ENCODE results near the gene KRTAP10-12.

GRCh38 chr21:44658913-44659595 lies 37.9 kb upstream of the KRTAP10-12 start:
- no peak for TF ChIP-seq SP1 (IDR thresholded peaks at IDR 0.05; ENCODE audit: low read depth)
- no peak for TF ChIP-seq CTCF (IDR thresholded peaks at IDR 0.05 in 2 of 3, conservative IDR thresholded peaks at IDR 0.05 in 1 of 3; ENCODE audit: borderline replicate concordance in 1 of 3, insufficient read depth in 1 of 3, low read depth in 2 of 3, low read length in 2 of 3)
- TF ChIP-seq POLR2A (IDR thresholded peaks at IDR 0.05; ENCODE audit: borderline replicate concordance, extremely low read depth, insufficient read depth, insufficient read length): no peak
- no peak for TF ChIP-seq REST (IDR thresholded peaks at IDR 0.05; ENCODE audit: low read depth)
- no peak for TF ChIP-seq CEBPB (IDR thresholded peaks at IDR 0.05; ENCODE audit: low read depth)
- TF ChIP-seq RAD21 (IDR thresholded peaks at IDR 0.05; ENCODE audit: low read depth): no peak
- no peak for TF ChIP-seq ZFX (IDR thresholded peaks at IDR 0.05)
- no peak for TF ChIP-seq ZNF274 (IDR thresholded peaks at IDR 0.05; ENCODE audit: low read depth, low read length)
- TF ChIP-seq JUND (IDR thresholded peaks at IDR 0.05): no peak
- no peak for TF ChIP-seq FOSL1 (IDR thresholded peaks at IDR 0.05; ENCODE audit: low read depth)
- TF ChIP-seq YY1 (IDR thresholded peaks at IDR 0.05; ENCODE audit: extremely low read depth, insufficient replicate concordance, low read depth, low read length): no peak
- TF ChIP-seq EGR1 (IDR thresholded peaks at IDR 0.05; ENCODE audit: low read depth): no peak
